Immature natural killer cell (primary cell): ENCODE data around the gene ACOT11. TPM values are rescaled to one million over a fixed set of nuclear protein-coding genes. Genes with fewer than 3 reads are reported as not detected.

Source experiments
- DNase-seq, 3 donors: peaks; one replicate each; pipeline ENCODE4 v3.0.0; 2022; ENCODE audit warnings: mixed read lengths in 1 of 3
- H3K27ac Mint-ChIP-seq, 6 donors: one replicate each; pipeline ENCODE4 v1.8.0; 2020; ENCODE audit warnings: mixed read lengths in 6 of 6, mild to moderate bottlenecking in 5 of 6, inconsistent platforms in 4 of 6, moderate library complexity in 3 of 6
- H3K27me3 Mint-ChIP-seq, 3 donors: one replicate each; pipeline ENCODE4 v1.8.0; 2020 to 2021; ENCODE audit warnings: low read depth in 3 of 3, mild to moderate bottlenecking in 3 of 3, mixed read lengths in 3 of 3, moderate library complexity in 3 of 3, inconsistent platforms in 1 of 3
- H3K36me3 Mint-ChIP-seq, 3 donors: one replicate each; pipeline ENCODE4 v1.8.0; 2020; ENCODE audit warnings: mixed read lengths in 3 of 3, inconsistent platforms in 2 of 3, mild to moderate bottlenecking in 2 of 3
- H3K4me1 Mint-ChIP-seq, 2 donors: one replicate each; pipeline ENCODE4 v1.8.0; 2020; ENCODE audit warnings: inconsistent platforms in 2 of 2, mild to moderate bottlenecking in 2 of 2, mixed read lengths in 2 of 2, moderate library complexity in 1 of 2
- H3K4me3 Mint-ChIP-seq, 5 donors: one replicate each; pipeline ENCODE4 v1.8.0; 2020; ENCODE audit warnings: mild to moderate bottlenecking in 5 of 5, mixed read lengths in 5 of 5, inconsistent platforms in 3 of 5, moderate library complexity in 3 of 5
- H3K9me3 Mint-ChIP-seq, 6 donors: one replicate each; pipeline ENCODE4 v1.8.0; 2020; ENCODE audit warnings: mild to moderate bottlenecking in 6 of 6, mixed read lengths in 6 of 6, inconsistent platforms in 4 of 6, moderate library complexity in 3 of 6
- polyA plus RNA-seq, 3 donors: library from polyadenylated mRNA; unstranded; fragments of 300-500 nt; fragmentation: Illumina TruSeq; gene quantifications; one replicate each; pipeline ENCODE4 v1.2.3, GENCODE V29; 2021

ACOT11 gene
- polyA plus RNA-seq, 3 donors from 2014 or later, result 0.27 to 0.44 TPM; not detected in 1

- Mint-ChIP-seq H3K36me3 (no peaks in the 10 kb centered on the region), H3K4me3 (peak overlapping the region in 4 of 5 donors; percentile 2 to 80 (median 52)), H3K27ac (peak overlapping the region in 3 of 6 donors; percentile 15 to 53 (median 38)), H3K9me3 (no peaks in the 10 kb centered on the region), H3K4me1 (peaks cover 16 to 17% of the 10 kb centered on the region in 2 donors), H3K27me3 (peaks cover 0 to 5% (median 2%) of the 10 kb centered on the region in 3 donors)
- DNase-seq, result no peak
Measured at GRCh38 chr1:54543729-54544496, 4.1 kb upstream of the ACOT11 start.

GRCh38 chr1:54545916-54546635 is 2.0 kb upstream of the ACOT11 start:
- Mint-ChIP-seq H3K27ac (no peak overlapping the region), H3K4me1 (peaks cover 14 to 16% of the 10 kb centered on the region in 2 donors), H3K36me3 (no peaks in the 10 kb centered on the region), H3K27me3 (peaks cover 2 to 4% (median 3%) of the 10 kb centered on the region in 3 donors), H3K9me3 (no peaks in the 10 kb centered on the region), H3K4me3 (no peak overlapping the region)
- no peak for DNase-seq

- H3K27me3 Mint-ChIP-seq, result peaks cover 0 to 4% (median 3%) of the 10 kb centered on the region in 3 donors
- no peak for DNase-seq
- peaks cover 9 to 11% of the 10 kb centered on the region in 2 donors for H3K4me1 Mint-ChIP-seq
- H3K4me3 Mint-ChIP-seq, result no peak overlapping the region
- no peaks in the 10 kb centered on the region for H3K9me3 Mint-ChIP-seq
- no peaks in the 10 kb centered on the region for H3K36me3 Mint-ChIP-seq
- H3K27ac Mint-ChIP-seq, result peak overlapping the region in 1 of 6 donors; percentile 78
Measured at GRCh38 chr1:54546651-54547401, 1.2 kb upstream of the ACOT11 start.

GRCh38 chr1:54548389-54549044 is 489 bp downstream of the ACOT11 start:
- Mint-ChIP-seq H3K36me3 (no peaks in the 10 kb centered on the region), H3K4me1 (no peaks in the 10 kb centered on the region), H3K27me3 (peaks cover 0 to 3% (median 2%) of the 10 kb centered on the region in 3 donors), H3K27ac (no peak overlapping the region), H3K9me3 (no peaks in the 10 kb centered on the region), H3K4me3 (no peak overlapping the region)
- DNase-seq, result no peak

GRCh38 chr1:54549181-54549924 is 1.3 kb downstream of the ACOT11 start:
- Mint-ChIP-seq H3K27me3 (peaks cover 0 to 3% (median 3%) of the 10 kb centered on the region in 3 donors), H3K4me1 (no peaks in the 10 kb centered on the region), H3K9me3 (no peaks in the 10 kb centered on the region), H3K36me3 (no peaks in the 10 kb centered on the region), H3K27ac (no peak overlapping the region), H3K4me3 (no peak overlapping the region)
- DNase-seq, result no peak

GRCh38 chr1:54551891-54552290 is 3.9 kb downstream of the ACOT11 start:
- H3K27ac Mint-ChIP-seq, result no peak overlapping the region

GRCh38 chr1:54553602-54554313 is 5.7 kb downstream of the ACOT11 start:
- peaks cover 0 to 3% (median 0%) of the 10 kb centered on the region in 3 donors for H3K36me3 Mint-ChIP-seq
- H3K27ac Mint-ChIP-seq, result no peak overlapping the region
- no peak for DNase-seq
- no peak overlapping the region for H3K4me3 Mint-ChIP-seq
- H3K9me3 Mint-ChIP-seq, result no peaks in the 10 kb centered on the region
- peaks cover 0 to 8% (median 3%) of the 10 kb centered on the region in 3 donors for H3K27me3 Mint-ChIP-seq
- H3K4me1 Mint-ChIP-seq, result no peaks in the 10 kb centered on the region

More at GRCh38 chr1:54551891-54552290, 3.9 kb downstream of the ACOT11 start:
- peaks cover 0 to 8% (median 4%) of the 10 kb centered on the region in 3 donors for H3K27me3 Mint-ChIP-seq
- no peaks in the 10 kb centered on the region for H3K4me1 Mint-ChIP-seq
- H3K9me3 Mint-ChIP-seq, result no peaks in the 10 kb centered on the region
- no peak overlapping the region for H3K4me3 Mint-ChIP-seq
- peaks cover 0 to 3% (median 0%) of the 10 kb centered on the region in 3 donors for H3K36me3 Mint-ChIP-seq
- DNase-seq, result no peak

- no peaks in the 10 kb centered on the region for H3K4me1 Mint-ChIP-seq
- H3K9me3 Mint-ChIP-seq, result no peaks in the 10 kb centered on the region
- H3K27ac Mint-ChIP-seq, result no peak overlapping the region
- peaks cover 0 to 5% (median 3%) of the 10 kb centered on the region in 3 donors for H3K27me3 Mint-ChIP-seq
- DNase-seq, result no peak
- H3K36me3 Mint-ChIP-seq, result peaks cover 0 to 3% (median 0%) of the 10 kb centered on the region in 3 donors
- H3K4me3 Mint-ChIP-seq, result no peak overlapping the region
Measured at GRCh38 chr1:54556110-54556509, 8.1 kb downstream of the ACOT11 start.

GRCh38 chr1:54557671-54558355 is 9.8 kb downstream of the ACOT11 start:
- peaks cover 0 to 5% (median 3%) of the 10 kb centered on the region in 3 donors for H3K27me3 Mint-ChIP-seq
- DNase-seq, result no peak

GRCh38 chr1:54558434-54559030 is 10.5 kb downstream of the ACOT11 start:
- no peak for DNase-seq
- H3K9me3 Mint-ChIP-seq, result no peaks in the 10 kb centered on the region
- no peaks in the 10 kb centered on the region for H3K4me1 Mint-ChIP-seq
- H3K27me3 Mint-ChIP-seq, result peaks cover 0 to 5% (median 3%) of the 10 kb centered on the region in 3 donors
- H3K27ac Mint-ChIP-seq, result no peak overlapping the region
- H3K36me3 Mint-ChIP-seq, result peaks cover 0 to 3% (median 0%) of the 10 kb centered on the region in 3 donors
- H3K4me3 Mint-ChIP-seq, result no peak overlapping the region

More at GRCh38 chr1:54557671-54558355, 9.8 kb downstream of the ACOT11 start:
- Mint-ChIP-seq H3K9me3 (no peaks in the 10 kb centered on the region), H3K4me1 (no peaks in the 10 kb centered on the region), H3K36me3 (peaks cover 0 to 3% (median 0%) of the 10 kb centered on the region in 3 donors), H3K27ac (no peak overlapping the region), H3K4me3 (no peak overlapping the region)

GRCh38 chr1:54559111-54559548 is 11.1 kb downstream of the ACOT11 start:
- Mint-ChIP-seq H3K4me1 (no peaks in the 10 kb centered on the region), H3K36me3 (peaks cover 0 to 3% (median 0%) of the 10 kb centered on the region in 3 donors), H3K27me3 (peaks cover 0 to 5% (median 3%) of the 10 kb centered on the region in 3 donors), H3K9me3 (no peaks in the 10 kb centered on the region), H3K27ac (no peak overlapping the region), H3K4me3 (no peak overlapping the region)
- no peak for DNase-seq
